Colonic mucosa (tissue), 4 donors: ENCODE results near the gene LRRC57. TPM values are rescaled to one million over a fixed set of nuclear protein-coding genes. Genes with fewer than 3 reads are reported as not detected.

Source experiments
- DNase-seq: peaks from one replicate; pipeline ENCODE4 v3.0.0-alpha.2; 2020
- H3K27ac ChIP-seq: fragments of 200-600 bp; one replicate; pipeline ENCODE4 v1.8.0; 2021
- H3K27me3 ChIP-seq: fragments of 200-600 bp; one replicate; pipeline ENCODE4 v1.8.0; 2021
- H3K36me3 ChIP-seq: fragments of 200-600 bp; one replicate; pipeline ENCODE4 v1.8.0; 2021
- H3K4me1 ChIP-seq: fragments of 200-600 bp; one replicate; pipeline ENCODE4 v1.8.0; 2021; ENCODE audit warnings: mild to moderate bottlenecking
- H3K4me3 ChIP-seq: fragments of 200-600 bp; one replicate; pipeline ENCODE4 v1.8.0; 2021
- H3K9ac ChIP-seq, 2 donors: one replicate each; pipeline ENCODE4 v1.7.0; 2013; ENCODE audit warnings: control low read depth in 2 of 2, low read depth in 2 of 2, low read length in 2 of 2
- H3K9me3 ChIP-seq: fragments of 200-600 bp; one replicate; pipeline ENCODE4 v1.8.0; 2021
- CTCF ChIP-seq: fragments of 200-600 bp; IDR thresholded peaks from one replicate; pipeline ENCODE4 v1.8.0; 2022; ENCODE audit warnings: antibody characterized with exemption, mild to moderate bottlenecking
- intact Hi-C: fragments of 100-400 bp; cut with DNase I; formaldehyde crosslinking; loops from one replicate; pipeline ENCODE4 v1.14.1; 2022
- total RNA-seq, 2 donors: library from RNA; stranded (reverse); fragmentation: NEBNext Ultra II Directional in 1 of 2; extraction: Animal tissue kit (Norgen Biotek cat#: 25700) in 1 of 2; gene quantifications; one replicate each; pipeline ENCODE4 v1.2.1, GENCODE V29; 2021
- donor health status: healthy.
- donor health status: DM: no; HTN: no; CAD: no.
- donor health status: DM: no; HTN: no; CAD: no.

Gene LRRC57
- total RNA-seq, 2 donors from 2014 or later: 31.0 to 34.7 TPM

- DNase-seq: no peak
- no peak for TF ChIP-seq CTCF
- no peak overlapping the region for H3K9ac ChIP-seq
- no peak overlapping the region for H3K27ac ChIP-seq
- H3K36me3 ChIP-seq: no peaks in the 10 kb centered on the region
- H3K27me3 ChIP-seq: no peaks in the 10 kb centered on the region
- H3K9me3 ChIP-seq: no peaks in the 10 kb centered on the region
- H3K4me3 ChIP-seq: no peak overlapping the region
- intact Hi-C loops: no loop called here
- H3K4me1 ChIP-seq: peaks cover 3% of the 10 kb centered on the region
Observed at GRCh38 chr15:42578984-42579537, 30.5 kb upstream of the LRRC57 start.

GRCh38 chr15:42577514-42578031, 29.0 kb upstream of the LRRC57 start:
- Histone ChIP-seq H3K4me1 (peaks cover 3% of the 10 kb centered on the region), H3K27me3 (no peaks in the 10 kb centered on the region), H3K9ac (no peak overlapping the region), H3K27ac (no peak overlapping the region), H3K4me3 (no peak overlapping the region), H3K36me3 (no peaks in the 10 kb centered on the region), H3K9me3 (no peaks in the 10 kb centered on the region)
- no peak for TF ChIP-seq CTCF
- intact Hi-C loops: no loop called here
- DNase-seq: no peak

GRCh38 chr15:42576776-42577175, 28.2 kb upstream of the LRRC57 start:
- no peak for TF ChIP-seq CTCF
- peak overlapping the region in 1 of 2 donors; percentile 15 for H3K9ac ChIP-seq
- H3K4me1 ChIP-seq: peaks cover 2% of the 10 kb centered on the region
- no peaks in the 10 kb centered on the region for H3K9me3 ChIP-seq
- no peak overlapping the region for H3K27ac ChIP-seq
- no peak overlapping the region for H3K4me3 ChIP-seq
- intact Hi-C loops: no loop called here
- DNase-seq: no peak
- no peaks in the 10 kb centered on the region for H3K27me3 ChIP-seq
- no peaks in the 10 kb centered on the region for H3K36me3 ChIP-seq

- Histone ChIP-seq H3K9me3 (no peaks in the 10 kb centered on the region), H3K9ac (peak overlapping the region; percentile 58 to 77), H3K27me3 (no peaks in the 10 kb centered on the region), H3K4me1 (no peaks in the 10 kb centered on the region), H3K36me3 (no peaks in the 10 kb centered on the region), H3K4me3 (peak overlapping the region; percentile 65), H3K27ac (peak overlapping the region; percentile 74)
- no peak for TF ChIP-seq CTCF
- intact Hi-C loops: no loop called here
- DNase-seq: no peak
Observed at GRCh38 chr15:42576040-42576594, 27.5 kb upstream of the LRRC57 start.

GRCh38 chr15:42575188-42576039, 26.8 kb upstream of the LRRC57 start, which contains the start of gene STARD9:
TSS of gene STARD9 (plus strand) at chr15:42575606. CDS start at chr15:42575716, 110 bp downstream.
- no peaks in the 10 kb centered on the region for H3K27me3 ChIP-seq

More at GRCh38 chr15:42575188-42576039, 26.8 kb upstream of the LRRC57 start, which contains the start of gene STARD9:
- no peak for TF ChIP-seq CTCF
- peak within 1 kb of the TSS; percentile 74 for H3K27ac ChIP-seq
- no peaks in the 10 kb centered on the region for H3K4me1 ChIP-seq
- peak within 1 kb of the TSS; percentile 65 for H3K4me3 ChIP-seq
- no peaks in the 10 kb centered on the region for H3K9me3 ChIP-seq
- H3K36me3 ChIP-seq: no peaks in the 10 kb centered on the region
- peak within 1 kb of the TSS; percentile 58 to 77 for H3K9ac ChIP-seq
- intact Hi-C loops: no loop called here
- peak; percentile 98 for DNase-seq
